ENCODE data around the gene ODC1.

DNA sequence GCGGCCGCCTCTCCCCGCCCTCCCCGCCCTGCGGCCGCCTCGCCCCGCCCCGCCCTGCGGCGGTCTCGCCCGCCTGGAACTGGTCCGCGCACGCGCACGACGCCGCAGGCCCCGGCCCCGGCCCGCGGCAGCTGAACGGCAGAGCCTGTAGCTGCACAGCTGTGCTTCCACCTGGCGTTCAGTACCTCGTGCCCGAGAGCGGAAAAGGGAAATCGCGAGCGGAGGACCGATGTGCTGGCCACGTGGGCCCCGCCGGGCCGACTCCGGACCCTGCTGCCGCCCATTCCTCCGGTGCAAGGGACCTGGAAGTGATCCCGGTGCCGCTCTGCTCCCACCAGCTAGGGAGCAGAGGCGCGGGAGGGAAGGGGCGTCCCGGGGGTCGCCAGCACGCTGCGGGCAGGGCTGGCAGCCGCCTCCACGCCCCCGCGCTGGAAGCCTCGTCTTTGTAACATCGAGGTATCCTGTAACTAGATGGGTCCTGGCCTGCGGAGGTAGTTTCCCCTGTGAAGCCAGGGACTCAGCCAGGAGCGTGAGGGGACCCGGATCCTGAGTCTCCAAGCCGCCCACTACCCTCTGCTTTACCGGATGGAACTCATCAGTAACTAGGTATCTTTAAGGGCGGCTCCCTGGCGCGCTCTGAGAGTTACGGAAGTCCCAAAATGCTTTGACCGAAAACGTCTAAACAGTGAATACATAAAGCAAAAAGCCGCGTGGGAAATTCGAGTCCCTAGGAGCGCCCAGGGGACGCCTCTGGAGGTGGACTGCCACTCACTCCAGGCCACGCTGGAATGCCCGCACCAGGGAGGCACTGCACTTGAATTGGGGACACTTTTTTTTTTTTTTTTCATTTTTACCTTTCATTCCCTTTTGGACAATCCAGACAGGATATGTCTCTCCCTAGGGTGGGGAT, 704 bp upstream of the ODC1 start:
- peak; percentile 76 for TF ChIP-seq POLR2AphosphoS5 (IDR thresholded peaks at IDR 0.05; ENCODE audit: low read depth)
- TF ChIP-seq, protein P1, sequence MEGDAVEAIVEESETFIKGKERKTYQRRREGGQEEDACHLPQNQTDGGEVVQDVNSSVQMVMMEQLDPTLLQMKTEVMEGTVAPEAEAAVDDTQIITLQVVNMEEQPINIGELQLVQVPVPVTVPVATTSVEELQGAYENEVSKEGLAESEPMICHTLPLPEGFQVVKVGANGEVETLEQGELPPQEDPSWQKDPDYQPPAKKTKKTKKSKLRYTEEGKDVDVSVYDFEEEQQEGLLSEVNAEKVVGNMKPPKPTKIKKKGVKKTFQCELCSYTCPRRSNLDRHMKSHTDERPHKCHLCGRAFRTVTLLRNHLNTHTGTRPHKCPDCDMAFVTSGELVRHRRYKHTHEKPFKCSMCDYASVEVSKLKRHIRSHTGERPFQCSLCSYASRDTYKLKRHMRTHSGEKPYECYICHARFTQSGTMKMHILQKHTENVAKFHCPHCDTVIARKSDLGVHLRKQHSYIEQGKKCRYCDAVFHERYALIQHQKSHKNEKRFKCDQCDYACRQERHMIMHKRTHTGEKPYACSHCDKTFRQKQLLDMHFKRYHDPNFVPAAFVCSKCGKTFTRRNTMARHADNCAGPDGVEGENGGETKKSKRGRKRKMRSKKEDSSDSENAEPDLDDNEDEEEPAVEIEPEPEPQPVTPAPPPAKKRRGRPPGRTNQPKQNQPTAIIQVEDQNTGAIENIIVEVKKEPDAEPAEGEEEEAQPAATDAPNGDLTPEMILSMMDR (conservative IDR thresholded peaks at IDR 0.05; ENCODE audit: low read depth in 2 of 2) = 0 out of 4 replicates have a peak, but pooled peaks of 1 of the 2 experiments have one; percentile 15
- no peak for TF ChIP-seq EZH2phosphoT487 (IDR thresholded peaks at IDR 0.05; ENCODE audit: unreplicated experiment)
- TF ChIP-seq, protein P2, sequence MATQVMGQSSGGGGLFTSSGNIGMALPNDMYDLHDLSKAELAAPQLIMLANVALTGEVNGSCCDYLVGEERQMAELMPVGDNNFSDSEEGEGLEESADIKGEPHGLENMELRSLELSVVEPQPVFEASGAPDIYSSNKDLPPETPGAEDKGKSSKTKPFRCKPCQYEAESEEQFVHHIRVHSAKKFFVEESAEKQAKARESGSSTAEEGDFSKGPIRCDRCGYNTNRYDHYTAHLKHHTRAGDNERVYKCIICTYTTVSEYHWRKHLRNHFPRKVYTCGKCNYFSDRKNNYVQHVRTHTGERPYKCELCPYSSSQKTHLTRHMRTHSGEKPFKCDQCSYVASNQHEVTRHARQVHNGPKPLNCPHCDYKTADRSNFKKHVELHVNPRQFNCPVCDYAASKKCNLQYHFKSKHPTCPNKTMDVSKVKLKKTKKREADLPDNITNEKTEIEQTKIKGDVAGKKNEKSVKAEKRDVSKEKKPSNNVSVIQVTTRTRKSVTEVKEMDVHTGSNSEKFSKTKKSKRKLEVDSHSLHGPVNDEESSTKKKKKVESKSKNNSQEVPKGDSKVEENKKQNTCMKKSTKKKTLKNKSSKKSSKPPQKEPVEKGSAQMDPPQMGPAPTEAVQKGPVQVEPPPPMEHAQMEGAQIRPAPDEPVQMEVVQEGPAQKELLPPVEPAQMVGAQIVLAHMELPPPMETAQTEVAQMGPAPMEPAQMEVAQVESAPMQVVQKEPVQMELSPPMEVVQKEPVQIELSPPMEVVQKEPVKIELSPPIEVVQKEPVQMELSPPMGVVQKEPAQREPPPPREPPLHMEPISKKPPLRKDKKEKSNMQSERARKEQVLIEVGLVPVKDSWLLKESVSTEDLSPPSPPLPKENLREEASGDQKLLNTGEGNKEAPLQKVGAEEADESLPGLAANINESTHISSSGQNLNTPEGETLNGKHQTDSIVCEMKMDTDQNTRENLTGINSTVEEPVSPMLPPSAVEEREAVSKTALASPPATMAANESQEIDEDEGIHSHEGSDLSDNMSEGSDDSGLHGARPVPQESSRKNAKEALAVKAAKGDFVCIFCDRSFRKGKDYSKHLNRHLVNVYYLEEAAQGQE (IDR thresholded peaks at IDR 0.05; ENCODE audit: unreplicated experiment) = no peak
